Measurements from ENCODE around the gene CNN1. TPM values are rescaled to one million over a fixed set of nuclear protein-coding genes. Genes with fewer than 3 reads are reported as not detected.

Gene CNN1
- total and polyA plus RNA-seq, 9 of the 15 experiments (the other 6 are each of a cell fraction or from before 2014, with no cell fraction given) = 0.23 to 10.6 (median 5.2) TPM

- TF ChIP-seq EGR1 (conservative IDR thresholded peaks at IDR 0.05) (no peak), C11orf30 (IDR thresholded peaks at IDR 0.05; ENCODE audit: low read depth) (no peak), NR0B1 (IDR thresholded peaks at IDR 0.05; ENCODE audit: partially characterized antibody) (no peak), NR4A1 (CRISPR knock-in tag; IDR thresholded peaks at IDR 0.05) (no peak), NR4A1 (tag; IDR thresholded peaks at IDR 0.05) (no peak), ZBTB49 (CRISPR knock-in tag; IDR thresholded peaks at IDR 0.05; ENCODE audit: borderline replicate concordance) (no peak), MTA1 (IDR thresholded peaks at IDR 0.05; ENCODE audit: borderline replicate concordance) (peak; percentile 91), ZZZ3 (IDR thresholded peaks at IDR 0.05) (no peak), ADNP (tag; IDR thresholded peaks at IDR 0.05) (no peak), ZBTB17 (CRISPR knock-in tag; IDR thresholded peaks at IDR 0.05) (no peak), XRCC3 (IDR thresholded peaks at IDR 0.05) (no peak), RBFOX2 (IDR thresholded peaks at IDR 0.05; ENCODE audit: low read depth, low read length) (no peak), JUND (IDR thresholded peaks at IDR 0.05; ENCODE audit: borderline replicate concordance, low read depth, low read length) (no peak), JUND (tag; IDR thresholded peaks at IDR 0.05; ENCODE audit: borderline replicate concordance, low read depth, low read length) (no peak), GTF2A2 (tag; IDR thresholded peaks at IDR 0.05) (no peak), ATF4 (CRISPR knock-in tag; IDR thresholded peaks at IDR 0.05) (no peak), ZNF316 (IDR thresholded peaks at IDR 0.05) (no peak), ZNF354B (CRISPR knock-in tag; IDR thresholded peaks at IDR 0.05) (no peak), MLLT1 (IDR thresholded peaks at IDR 0.05) (peak; percentile 27 to 36; a peak in 1 of 4 replicates), RNF2 (IDR thresholded peaks at IDR 0.05) (no peak)
- TF ChIP-seq, protein P1, sequence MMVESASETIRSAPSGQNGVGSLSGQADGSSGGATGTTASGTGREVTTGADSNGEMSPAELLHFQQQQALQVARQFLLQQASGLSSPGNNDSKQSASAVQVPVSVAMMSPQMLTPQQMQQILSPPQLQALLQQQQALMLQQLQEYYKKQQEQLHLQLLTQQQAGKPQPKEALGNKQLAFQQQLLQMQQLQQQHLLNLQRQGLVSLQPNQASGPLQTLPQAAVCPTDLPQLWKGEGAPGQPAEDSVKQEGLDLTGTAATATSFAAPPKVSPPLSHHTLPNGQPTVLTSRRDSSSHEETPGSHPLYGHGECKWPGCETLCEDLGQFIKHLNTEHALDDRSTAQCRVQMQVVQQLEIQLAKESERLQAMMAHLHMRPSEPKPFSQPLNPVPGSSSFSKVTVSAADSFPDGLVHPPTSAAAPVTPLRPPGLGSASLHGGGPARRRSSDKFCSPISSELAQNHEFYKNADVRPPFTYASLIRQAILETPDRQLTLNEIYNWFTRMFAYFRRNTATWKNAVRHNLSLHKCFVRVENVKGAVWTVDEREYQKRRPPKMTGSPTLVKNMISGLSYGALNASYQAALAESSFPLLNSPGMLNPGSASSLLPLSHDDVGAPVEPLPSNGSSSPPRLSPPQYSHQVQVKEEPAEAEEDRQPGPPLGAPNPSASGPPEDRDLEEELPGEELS (CRISPR knock-in tag; IDR thresholded peaks at IDR 0.05; ENCODE audit: borderline replicate concordance) = no peak
- TF ChIP-seq, protein P2, sequence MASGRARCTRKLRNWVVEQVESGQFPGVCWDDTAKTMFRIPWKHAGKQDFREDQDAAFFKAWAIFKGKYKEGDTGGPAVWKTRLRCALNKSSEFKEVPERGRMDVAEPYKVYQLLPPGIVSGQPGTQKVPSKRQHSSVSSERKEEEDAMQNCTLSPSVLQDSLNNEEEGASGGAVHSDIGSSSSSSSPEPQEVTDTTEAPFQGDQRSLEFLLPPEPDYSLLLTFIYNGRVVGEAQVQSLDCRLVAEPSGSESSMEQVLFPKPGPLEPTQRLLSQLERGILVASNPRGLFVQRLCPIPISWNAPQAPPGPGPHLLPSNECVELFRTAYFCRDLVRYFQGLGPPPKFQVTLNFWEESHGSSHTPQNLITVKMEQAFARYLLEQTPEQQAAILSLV (tag; IDR thresholded peaks at IDR 0.05) = no peak
Observed at GRCh38 chr19:11534538-11534937, 4.1 kb upstream of the CNN1 start (continued).
